ENCODE data around the gene ERMP1. TPM values are rescaled to one million over a fixed set of nuclear protein-coding genes. Genes with fewer than 3 reads are reported as not detected.

The ERMP1 gene
- total RNA-seq, 1 donor from 2014 or later = 8.5 TPM

DNA sequence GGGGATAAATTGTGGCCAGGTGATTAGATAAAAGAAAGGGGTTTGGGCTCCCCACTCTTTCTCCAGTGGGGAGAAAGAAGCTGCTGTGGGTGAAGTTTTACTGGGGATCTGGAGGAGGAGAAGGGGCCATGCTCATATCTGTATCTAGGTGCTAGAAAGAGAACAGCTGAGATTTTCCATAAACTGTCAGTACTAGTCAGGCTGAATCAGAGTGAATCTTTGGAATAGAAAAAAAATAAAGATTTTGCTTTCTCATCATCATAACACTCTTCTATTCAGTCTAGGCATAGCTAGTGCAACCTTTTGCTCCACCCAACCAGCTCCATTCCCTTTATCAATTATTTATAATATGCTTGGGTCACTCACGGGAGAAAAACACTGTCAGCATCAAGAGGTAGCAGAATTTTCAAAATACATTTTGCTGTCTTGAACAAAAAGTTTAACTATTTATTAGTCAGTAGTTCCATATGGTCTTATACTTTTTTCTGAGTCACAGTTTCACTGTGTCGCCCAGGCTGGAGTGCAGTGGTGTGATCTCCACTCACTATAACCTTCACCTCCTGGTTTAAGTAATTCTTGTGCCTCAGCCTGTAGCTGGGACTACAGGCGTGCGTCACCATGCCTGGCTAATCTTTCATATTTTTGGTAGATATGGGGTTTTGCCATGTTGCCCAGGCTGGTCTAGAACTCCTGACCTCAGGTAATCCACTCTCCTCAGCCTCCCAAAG is 21.3 kb upstream of the ERMP1 start:
- no peak for DNase-seq (ENCODE audit: low read depth)

DNA sequence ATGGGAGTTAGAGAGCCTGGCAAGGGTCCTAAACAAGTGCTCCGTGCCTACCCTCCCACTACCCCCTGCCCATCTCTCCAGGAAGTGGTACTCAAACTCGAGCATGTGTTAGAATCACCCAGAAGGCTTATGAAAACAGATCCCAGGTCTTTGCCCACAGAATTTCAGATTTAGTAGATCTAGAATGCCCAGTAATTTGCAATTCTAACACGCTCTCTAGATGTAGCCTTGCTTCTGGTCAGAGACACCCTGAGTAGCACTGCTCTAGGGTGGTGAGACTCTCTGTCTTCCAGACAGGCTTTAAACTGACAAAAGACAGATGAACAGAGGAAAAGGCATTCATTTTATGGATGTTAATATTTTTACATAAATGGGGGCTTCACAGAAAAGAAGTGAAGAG is 20.7 kb upstream of the ERMP1 start:
- DNase-seq (ENCODE audit: low read depth) = no peak

DNA sequence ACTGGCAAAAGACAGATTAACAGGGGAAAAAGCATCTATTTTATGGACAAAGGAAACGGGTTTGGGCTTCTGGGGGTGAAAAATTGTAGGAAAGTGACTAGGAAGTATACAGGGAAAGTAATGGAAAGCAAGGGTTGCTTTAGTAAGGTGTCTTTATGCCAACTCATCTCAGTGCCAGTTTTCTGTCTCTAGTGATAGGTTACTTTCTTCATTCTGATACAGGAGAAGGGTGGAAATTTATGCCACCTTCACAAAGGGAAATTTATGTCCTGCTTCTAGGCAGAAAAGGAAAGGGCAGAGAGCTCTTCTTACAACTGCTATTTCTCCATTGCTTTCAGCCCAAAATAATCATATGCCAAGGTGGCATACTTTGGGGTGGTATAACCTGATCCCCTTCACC is 20.1 kb upstream of the ERMP1 start:
- DNase-seq (ENCODE audit: low read depth) = no peak

DNA sequence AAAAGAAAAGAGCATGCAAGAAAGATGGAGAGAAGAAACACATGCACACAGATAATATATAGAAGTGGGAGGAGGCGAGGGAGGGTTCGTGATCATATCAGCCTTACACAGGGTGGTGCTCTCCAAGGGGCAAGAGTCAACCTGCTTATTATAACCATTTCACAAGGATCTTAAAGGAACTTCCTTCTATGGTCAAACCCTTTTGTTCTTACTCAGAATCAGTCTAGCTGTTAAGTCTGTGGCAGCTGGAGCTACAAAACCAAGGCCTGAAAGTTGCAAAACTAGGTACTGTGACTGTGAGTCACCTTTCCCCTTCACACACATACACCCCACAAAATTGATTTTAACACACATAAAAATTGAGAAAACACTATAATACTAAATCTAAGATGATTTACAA is 18.5 kb upstream of the ERMP1 start:
- peak; percentile 50 for DNase-seq (ENCODE audit: low read depth)

DNA sequence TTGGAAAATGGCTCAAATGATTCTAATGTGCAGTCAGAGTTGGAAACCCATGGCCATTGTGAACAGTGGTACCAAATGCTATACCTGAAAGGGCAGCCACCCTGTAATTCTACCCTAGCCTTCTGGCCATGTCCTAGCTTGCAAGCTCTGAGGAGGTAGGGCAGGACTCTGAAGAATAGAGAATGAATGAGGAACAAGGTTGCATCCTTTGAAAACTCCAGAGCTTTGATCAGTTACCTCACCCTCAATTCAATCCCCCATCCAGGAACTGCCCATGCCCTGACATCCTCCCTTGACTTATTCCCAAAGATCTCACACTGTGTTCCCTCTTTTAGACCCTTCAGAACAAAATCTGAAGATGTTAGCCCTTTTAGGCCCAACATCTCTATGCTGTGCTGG is 17.8 kb upstream of the ERMP1 start:
- no peak for DNase-seq (ENCODE audit: low read depth)

DNA sequence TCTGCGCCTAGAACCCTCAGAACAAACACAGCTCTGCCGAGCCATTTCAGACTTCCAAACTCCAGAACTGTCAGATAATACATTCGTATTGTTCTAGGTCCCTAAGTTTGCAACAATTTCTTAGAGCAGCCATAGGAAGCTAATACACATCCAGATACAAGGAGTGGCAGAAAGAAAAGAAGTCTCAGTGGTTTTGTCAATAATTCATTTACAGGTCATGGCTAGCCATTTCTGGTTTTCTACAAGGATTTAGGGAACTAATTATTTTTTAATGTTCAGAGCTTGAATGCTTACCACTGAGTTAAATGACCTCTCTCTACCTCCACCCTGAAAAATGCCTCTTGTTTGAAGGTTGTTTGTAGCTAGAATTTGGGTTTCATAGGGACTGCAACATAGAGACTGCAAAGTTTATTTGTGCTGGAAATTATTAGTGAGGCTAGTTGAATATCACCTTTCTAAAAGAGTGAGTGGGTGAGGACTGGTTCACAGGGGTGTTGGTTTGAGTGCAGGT is 15.5 kb upstream of the ERMP1 start:
- DNase-seq (ENCODE audit: low read depth) = no peak

DNA sequence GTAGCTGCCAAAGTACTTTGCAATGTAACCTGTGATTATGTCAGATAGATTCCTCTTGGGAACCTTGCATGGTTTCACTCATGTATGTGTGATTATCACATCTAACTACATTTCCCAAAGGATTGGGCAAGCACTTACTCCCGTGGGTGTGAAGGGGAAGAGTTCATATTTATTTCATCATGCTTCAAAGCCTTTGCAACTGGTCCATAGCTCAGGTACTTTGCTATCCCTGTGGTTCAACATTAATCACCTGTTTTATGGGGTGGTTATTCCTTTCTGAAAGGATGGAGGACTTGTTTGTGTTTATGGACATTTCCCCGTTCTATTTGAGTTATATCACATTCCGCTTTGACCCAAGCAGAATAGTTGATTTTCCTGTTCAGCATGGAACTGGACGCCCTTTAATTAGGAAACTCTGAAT is 13.6 kb upstream of the ERMP1 start:
- DNase-seq (ENCODE audit: low read depth) = no peak

DNA sequence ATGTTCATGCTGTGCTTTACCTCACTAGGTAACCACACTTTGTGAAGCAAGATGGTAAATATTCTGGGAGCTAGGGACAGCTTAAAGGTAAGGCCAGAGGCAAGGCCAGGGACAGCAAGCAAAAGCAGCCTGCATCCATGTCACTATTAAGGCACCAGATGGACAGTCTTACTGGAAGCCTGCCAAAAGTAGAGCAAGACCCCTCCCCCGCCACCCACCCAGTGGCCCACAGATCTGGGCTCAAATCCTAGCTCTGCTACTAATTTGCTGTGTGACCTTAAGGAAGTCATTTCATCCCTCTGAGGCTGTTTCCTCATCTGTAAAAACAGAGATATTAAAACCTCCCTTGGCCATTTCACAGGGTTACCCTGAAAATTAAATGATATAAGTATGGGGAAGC is 13.2 kb upstream of the ERMP1 start:
- DNase-seq (ENCODE audit: low read depth) = no peak

DNA sequence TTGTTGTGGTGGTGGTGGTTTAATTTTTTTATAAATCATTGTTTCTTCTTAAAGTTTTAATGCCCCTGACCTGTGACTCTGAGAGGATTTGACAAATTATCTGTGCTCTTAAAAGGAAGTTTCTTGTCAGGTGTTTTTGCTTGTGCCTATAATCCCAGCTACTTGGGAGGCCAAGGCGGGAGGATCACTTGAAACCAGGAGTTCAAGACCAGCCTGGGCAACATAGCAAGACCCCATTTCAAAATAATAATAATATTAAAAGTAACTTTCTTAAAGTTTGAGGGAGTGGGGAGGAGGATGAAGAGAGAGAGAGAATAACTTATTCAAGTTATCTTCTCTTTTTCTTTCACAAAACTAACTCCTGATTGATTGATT is 12.2 kb upstream of the ERMP1 start:
- no peak for DNase-seq (ENCODE audit: low read depth)

DNA sequence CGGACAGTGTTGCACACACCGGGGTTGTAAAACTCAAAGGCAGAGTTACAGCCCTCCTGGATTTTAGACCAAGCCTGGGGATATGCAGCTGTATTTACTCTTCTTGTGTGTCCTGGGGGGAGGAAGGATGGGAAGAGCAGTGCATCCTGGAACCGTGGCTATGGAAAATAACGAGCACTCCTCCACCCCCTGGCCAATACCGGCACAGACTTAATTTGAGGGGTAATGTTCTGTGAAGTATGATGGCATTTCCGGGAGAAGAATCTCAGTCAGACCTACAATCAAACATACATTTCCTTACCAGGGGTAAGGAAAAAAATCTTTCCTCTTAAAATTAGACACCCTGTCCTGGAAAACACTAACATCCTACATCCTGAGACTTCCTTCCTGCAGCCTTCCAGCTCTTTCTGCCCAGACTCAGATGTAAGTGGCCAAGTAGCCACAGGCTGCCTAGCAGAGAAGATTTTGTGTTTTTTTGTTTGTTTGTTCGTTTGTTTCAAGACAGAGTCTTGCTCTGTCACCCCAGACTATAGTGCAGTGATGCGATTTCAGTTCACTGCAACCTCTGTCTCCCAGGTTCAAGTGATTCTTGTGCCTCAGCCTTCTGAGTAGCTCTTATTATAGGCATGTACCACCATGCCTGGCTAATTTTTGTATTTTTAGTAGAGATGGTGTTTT is 11.0 kb upstream of the ERMP1 start:
- no peak for DNase-seq (ENCODE audit: low read depth)

DNA sequence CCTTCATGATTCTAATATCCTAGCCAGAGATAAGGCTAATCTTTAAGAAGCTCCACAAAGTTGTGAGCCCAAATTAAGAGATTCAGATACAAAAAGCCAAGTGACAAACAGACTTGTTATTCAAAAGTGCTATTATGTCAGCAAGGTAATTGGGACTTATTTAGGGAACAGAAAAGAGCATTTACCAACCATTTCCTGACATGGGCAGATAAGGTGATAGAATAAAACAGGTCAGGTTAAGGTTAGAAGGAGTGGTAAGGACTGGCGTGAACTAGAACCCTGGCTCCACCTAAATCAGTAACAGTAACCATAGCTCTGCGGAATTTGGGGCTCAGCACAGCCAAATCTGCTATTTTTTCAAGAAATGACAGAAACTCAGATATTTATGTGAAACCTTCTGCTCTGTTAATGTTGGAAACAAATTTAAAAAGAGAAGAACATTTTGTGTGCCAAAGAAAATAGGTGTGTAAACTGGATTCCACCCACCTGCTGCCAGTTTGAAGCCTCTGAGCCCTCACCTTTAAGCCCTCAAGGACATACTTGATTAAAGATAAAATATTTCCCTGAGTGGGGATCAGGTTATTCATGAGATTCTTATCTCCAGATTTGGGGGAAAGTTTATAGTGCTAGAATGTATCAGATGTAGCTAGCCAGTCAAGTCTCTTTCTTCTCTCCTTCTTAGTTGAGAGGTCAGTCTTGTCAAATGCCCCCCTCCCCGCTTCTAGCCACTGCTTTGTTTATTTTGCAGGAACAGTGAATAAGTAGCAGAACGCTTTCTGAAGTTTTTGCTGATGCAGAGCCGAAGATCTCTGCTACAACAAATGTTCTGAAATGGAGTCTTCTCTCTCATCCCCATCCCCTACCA is 10.2 kb upstream of the ERMP1 start:
- DNase-seq (ENCODE audit: low read depth) = no peak

DNA sequence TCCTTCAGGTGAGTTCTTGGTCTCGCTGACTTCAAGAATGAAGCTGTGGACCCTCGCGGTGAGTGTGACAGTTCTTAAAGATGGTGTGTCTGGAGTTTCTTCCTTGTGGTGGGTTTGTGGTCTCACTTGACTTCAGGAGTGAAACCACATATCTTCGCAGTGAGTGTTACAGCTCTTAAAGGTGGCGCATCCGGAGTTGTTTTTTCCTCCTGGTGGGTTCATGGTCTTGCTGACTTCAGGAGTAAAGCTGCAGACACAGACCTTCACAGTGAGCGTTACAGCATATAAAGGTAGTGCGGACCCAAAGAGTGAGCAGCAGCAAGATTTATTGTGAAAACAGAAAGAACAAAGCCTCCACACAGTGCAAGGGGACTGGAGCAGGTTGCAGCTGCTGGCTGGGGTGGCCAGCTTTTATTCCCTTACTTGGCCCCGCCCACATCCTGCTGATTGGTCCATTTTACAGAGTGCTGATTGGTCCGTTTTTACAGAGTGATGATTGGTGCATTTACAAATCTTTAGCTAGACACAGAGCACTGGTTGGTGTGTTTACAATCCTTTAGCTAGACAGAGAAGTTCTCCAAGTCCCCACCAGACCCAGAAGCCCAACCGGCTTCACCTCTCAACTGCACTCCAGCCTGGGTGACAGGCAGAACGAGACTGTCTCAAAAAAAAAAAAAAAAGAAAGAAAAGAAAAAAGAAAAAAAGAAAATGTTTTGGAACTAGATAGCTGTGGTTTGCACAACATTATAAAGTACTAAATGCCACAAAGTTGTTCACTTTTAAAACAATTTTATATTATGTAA is 9.1 kb upstream of the ERMP1 start:
- DNase-seq (ENCODE audit: low read depth) = no peak

DNA sequence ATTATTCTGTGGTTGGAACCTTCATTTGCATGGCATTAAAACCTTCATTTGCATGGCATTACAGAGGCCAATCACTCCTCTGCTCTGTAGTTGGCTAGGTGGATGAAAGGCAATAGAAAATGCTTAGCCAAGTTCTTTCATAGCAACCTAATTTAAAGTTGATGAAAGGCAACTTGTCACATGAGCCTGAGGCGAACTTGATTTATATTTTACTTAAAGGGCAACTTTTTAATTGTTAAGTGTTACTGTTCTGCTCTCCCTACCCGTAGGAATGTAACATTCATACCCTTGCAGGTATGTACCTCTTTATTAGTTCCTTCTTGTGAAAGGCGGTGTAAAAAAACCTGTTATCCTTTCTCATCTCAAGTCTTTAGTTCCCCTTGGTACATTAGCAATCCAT is 7.9 kb upstream of the ERMP1 start:
- DNase-seq (ENCODE audit: low read depth) = no peak

DNA sequence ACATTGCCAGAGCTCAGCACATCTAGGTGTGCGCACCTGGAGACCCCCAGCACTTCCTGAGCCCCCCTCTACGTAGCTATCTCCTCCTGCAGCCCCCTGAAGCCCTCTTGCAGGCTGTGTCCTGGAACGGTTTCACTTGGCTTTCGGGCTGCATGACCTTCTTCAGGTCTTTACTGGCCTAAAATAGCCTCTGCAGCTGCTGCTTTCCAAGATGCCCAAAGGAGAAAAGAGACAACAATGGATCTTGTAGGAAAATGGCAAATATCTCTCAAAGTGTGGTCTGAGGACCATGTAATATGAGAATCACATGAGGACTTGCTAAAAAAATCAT is 6.6 kb upstream of the ERMP1 start:
- DNase-seq (ENCODE audit: low read depth) = peak; percentile 67

DNA sequence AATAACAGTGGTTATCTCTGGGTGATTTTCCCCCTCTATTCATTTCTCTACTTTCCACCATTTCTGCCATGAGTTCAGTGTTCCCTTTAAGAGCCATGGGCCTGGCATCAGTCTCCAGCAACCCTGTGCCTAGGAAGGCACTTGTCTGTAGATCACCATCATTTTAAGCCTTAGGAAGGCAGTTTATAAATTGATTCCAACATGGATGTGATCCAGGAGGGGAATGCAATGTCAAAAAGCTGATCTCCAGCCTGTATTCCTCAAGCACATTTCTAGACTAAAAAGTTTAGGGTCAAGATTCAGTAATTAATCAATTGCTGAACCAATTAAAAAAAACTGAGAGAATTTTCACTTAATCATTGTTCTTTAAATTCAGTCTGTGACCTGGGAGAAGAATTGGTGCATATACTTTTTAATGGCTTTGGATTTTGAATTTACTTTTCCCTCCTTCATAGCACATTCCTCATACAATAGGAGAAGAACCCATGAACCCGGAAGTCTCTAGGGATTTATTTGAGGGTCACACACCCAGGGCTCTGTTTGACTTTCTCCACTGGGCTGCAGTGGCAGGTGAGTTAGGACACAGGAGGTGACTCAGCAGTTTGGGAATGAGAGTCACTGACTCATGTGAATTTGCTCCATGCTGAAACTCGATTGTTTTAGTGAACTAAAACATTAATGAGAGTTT is 6.1 kb upstream of the ERMP1 start:
- peak; percentile 66 for DNase-seq (ENCODE audit: low read depth)

DNA sequence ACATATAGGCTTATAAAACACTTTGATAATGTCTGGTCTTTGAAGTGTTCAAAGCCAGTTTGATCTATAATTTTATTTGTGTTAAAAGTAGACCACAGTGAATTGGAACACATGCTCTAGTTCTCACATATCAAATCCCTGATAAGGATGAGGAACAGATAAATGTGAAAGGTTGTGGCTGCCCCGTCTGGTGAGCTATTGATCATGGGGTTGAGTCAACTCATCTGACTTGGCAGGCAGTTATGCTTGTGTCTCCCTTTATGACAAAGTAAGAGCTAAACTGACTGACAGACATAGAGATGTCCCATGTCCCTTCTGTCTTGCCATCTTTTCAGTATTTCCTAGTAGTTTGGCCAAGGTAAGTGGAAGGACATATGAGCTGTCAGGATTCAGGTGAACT is 2.9 kb upstream of the ERMP1 start:
- DNase-seq (ENCODE audit: low read depth) = no peak

DNA sequence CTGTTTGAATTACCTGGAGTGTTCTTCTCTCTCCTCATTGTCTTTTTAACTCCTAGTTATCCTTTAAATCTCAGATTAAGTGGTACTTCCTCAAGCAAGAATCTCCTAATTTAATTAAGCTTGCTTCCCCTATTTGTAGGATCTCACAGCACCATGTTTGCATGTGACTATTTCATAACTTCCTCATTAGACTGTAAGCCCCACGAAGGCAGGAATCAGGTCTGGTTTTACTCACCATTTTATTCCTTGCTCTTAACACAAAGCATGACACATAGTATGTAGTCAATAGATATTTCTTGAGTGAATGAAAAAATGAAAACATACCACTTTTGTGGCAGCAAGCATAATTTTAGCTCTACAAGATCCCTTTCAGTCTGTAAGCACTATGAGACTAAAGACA is 1.3 kb upstream of the ERMP1 start:
- DNase-seq (ENCODE audit: low read depth) = no peak

DNA sequence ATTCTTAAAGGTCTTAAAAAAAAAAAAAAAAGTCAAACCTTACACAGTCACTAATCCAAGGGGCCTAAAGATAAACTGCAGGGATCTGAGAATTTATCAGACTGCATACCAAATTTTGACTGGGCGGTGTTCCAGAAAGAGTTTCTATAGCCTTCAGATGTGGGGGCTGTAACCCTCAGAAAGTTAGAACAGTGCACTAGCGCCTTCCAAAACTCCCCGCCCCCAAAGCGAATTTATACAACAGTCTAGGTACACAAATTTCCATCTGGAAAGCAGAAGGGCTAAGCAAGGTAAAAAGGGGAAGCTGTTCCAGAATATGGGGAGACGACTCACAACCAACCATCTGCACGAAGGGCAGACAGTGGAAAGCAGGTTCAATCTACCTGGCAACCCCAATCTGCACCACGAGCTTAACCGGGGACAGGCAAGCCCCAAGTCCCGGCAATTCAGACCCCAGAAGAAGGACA is 813 bp downstream of the ERMP1 start:
- no peak for DNase-seq (ENCODE audit: low read depth)

DNA sequence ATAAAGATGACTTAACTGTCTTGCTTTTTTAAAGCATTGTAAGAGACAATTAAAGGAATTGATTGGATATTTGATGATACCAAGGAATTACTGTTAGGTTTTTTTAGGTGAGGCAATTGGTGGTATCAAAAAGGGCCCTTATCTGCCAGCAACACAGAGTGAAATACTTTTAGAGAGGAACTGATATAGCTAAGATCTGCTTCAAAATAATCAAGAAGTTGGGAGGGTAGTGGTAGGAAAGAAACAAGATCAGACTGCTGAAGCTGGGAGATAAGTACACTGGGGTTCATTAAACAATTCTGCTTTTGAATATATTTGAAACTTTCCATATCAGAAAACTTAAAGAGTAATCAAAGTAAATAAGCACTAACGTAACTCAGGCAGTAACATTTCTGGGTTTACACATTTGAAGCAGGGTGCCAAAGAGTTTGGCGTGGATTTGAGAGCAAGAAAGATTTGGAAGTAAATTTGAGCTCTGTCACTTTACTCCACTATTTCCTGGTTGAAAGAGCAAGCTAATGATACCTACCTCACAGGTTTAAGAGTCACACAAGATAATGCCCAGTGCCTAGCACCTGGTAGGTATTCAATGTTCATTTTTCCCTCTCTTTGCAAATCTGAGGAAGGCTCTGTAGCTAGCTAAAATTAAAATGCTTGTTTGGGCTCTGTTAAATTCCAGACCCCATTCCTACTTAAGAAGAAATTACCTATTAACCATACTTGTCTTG is 6.9 kb downstream of the ERMP1 start:
- no peak for DNase-seq (ENCODE audit: low read depth)

DNA sequence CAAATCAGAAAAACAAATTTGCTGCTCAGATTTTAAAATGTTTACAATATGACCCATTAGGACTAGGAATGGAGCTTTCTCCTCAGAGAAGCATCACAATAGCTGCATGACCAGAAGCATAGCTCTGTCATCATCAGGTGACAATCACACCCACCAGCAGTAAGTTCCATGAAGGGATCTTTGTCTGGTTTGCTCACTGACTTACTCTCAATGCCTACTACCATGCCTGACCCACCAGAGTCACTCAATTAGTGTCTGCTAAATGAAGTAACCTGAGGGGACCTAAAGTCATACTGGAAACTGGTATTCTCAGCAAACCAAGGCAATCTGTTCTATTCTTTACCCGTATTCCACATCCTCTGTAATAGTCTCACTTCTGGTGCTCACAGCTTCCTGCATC is 7.7 kb downstream of the ERMP1 start:
- DNase-seq (ENCODE audit: low read depth) = no peak

Data from myocyte (in vitro differentiated cells).